ENCODE measurements around the gene SLC25A47.
"Not testable (repeated sequence)": the region's sequence is repeated elsewhere in the genome, so short reads cannot be mapped to it uniquely, and the experiment has no call there.

Gene SLC25A47

DNA sequence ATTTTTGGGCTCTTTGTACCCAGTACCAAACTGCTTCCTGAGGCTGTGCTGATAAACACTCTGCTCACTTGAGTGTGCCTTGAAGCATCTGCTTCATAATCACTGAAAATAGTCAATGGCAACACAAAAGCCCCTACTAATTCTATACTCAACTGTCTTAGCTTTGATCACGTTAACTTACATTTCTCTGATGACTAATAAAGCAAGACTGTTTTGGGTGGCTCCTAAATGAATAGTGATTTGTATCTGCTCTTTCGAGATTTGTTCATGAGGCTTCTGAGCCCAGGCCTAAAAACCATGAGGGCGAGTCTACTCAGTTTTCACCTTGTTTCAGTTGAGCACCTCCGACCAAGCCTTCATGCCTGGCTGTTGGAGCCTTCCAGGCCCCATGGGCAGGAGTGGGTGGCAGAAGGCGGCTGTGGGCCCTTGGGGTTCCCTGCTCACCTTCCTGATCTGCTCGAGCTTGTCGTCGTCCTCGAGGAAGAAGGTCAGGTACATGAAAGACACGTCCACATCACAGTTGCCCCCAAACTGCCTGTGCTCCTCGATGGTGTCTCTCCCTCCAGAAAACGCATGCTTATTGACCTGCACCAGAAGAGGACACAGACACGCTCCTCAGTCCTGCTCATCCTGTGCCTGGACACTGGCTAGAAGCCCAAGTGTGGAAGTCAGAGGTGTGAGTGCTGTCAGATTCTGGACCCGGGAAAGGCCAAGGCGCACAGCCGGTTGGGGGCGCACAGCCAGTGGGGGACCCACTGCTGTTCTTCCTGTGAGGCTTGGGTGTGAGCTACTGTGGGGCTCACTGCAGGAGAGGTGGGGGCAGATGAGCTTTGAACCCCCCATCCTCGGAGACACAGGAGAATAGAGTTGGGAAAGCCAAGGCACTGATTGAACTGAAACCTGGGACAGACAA is 13.7 kb downstream of the SLC25A47 start:
- FAIRE-seq (no peak), DNase-seq (ENCODE audit: insufficient read length, low spot score) (peak; percentile 5)
- TF ChIP-seq, protein P1, sequence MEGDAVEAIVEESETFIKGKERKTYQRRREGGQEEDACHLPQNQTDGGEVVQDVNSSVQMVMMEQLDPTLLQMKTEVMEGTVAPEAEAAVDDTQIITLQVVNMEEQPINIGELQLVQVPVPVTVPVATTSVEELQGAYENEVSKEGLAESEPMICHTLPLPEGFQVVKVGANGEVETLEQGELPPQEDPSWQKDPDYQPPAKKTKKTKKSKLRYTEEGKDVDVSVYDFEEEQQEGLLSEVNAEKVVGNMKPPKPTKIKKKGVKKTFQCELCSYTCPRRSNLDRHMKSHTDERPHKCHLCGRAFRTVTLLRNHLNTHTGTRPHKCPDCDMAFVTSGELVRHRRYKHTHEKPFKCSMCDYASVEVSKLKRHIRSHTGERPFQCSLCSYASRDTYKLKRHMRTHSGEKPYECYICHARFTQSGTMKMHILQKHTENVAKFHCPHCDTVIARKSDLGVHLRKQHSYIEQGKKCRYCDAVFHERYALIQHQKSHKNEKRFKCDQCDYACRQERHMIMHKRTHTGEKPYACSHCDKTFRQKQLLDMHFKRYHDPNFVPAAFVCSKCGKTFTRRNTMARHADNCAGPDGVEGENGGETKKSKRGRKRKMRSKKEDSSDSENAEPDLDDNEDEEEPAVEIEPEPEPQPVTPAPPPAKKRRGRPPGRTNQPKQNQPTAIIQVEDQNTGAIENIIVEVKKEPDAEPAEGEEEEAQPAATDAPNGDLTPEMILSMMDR (IDR thresholded peaks at IDR 0.05; ENCODE audit: insufficient read depth, missing control alignments) = no peak

DNA sequence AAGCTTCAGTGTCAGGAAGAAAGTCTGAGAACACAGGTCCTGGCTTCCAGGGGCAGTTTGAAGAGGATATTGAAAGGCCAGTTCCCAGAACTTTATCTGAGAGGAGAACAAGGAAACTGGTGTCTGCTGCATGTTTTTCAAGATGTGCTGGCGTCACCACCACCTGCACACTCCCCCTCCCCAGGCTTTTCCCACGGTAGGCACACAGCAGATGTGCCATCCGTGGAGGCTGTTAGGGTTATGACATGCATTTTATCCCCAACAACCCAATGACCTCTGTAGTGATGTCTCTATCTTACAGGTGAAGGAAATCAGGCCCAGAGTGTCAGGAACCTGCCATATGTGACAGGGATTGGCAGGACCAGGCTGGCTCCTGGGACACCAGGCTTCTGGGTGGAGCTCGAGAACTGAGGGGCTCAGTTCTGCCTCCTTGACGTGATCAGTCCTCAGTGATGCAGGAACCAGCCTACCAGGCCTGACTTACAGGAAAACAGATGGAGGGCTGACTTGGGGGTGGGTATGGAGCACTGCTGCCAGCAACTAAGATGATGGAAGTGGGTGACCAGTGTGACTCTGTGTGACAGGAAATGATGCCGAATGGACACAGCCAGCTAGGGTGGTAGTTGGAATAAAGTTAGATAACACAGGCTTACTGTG is 16.8 kb downstream of the SLC25A47 start:
- DNase-seq (ENCODE audit: insufficient read length, low spot score) (no peak), FAIRE-seq (no peak)
- TF ChIP-seq, protein P1 (IDR thresholded peaks at IDR 0.05; ENCODE audit: insufficient read depth, missing control alignments) = no peak

- no peak for DNase-seq (ENCODE audit: insufficient read length, low spot score)
- FAIRE-seq = no peak
- TF ChIP-seq, protein P1 (IDR thresholded peaks at IDR 0.05; ENCODE audit: insufficient read depth, missing control alignments) = no peak
These were observed 17.3 kb downstream of the SLC25A47 start for GRCh38 chr14:100340423-100340813.

DNA sequence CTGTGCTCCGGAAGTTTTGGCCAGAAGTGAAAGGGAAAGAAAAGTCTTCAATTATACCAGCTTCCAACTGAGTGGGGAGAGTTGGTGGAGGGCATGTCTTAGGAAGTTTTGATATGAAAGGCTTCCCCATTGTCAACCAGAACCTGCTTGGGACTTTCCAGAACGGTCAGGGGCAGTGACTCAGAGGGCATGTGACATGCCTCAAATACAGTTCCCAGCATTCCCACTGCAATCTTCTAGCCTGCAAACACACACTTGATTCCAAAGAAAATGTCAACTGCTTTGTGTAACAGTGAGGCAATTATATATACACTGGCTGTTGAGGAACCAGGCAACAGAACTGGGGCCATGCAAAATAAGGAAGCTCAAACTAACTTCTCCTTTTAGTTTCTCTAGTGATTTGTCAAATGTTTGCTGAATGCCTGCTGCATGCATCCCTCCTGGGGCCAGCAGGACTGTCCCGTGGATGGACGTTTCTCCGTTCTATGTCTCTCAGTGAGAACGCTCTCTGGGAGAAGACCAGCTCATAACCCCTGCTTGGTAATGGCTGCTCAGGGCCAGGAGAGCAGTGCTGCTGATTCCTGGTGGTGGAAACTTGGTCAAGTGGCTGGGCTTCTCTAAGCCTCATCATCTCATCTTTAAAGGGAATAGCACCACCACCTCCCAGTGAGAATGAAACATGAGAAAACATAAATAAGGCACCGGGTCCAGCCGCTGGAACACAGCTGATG is 18.3 kb downstream of the SLC25A47 start:
- TF ChIP-seq, protein P1 (IDR thresholded peaks at IDR 0.05; ENCODE audit: insufficient read depth, missing control alignments) = no peak
- DNase-seq (ENCODE audit: insufficient read length, low spot score) (no peak), FAIRE-seq (no peak)

DNA sequence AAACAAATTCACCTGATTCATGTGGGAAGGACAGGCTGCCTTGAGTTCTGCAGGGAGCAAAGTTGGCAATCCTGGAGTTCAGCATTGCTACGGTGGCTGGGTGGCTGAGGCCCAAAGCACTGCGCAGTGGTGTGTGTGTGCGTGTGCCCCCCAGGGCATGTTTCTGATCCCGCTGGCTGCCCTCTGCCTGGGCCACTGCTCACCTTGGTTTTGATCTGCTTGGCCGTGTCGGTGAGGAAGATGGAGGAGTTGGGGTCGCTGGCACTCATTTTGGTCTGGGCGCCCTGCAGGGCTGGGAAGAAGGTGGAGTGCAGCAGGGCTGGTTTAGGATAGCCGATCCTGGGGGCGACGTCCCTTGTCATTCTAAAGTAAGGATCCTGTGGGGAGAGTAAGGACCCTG is 19.1 kb downstream of the SLC25A47 start:
- TF ChIP-seq, protein P1 (IDR thresholded peaks at IDR 0.05; ENCODE audit: insufficient read depth, missing control alignments) = no peak
- no peak for DNase-seq (ENCODE audit: insufficient read length, low spot score)
- FAIRE-seq = no peak

DNA sequence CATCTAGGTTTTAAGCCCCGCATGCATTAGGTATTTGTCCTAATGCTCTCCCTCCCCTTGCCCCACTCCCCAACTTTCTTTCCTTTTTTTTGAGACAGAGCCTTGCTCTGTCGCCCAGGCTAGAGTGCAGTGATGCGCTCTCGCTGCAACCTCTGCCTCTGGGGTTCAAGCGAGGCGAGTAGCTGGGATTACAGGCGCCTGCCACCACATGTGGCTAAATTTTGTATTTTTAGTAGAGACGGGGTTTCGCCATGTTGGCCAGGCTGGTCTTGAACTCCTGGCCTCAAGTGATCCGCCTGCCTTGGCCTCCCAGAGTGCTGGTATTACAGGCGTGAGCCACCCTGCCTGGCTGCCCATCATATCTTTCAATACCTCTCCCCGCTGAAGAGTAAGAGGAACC is 19.7 kb downstream of the SLC25A47 start:
- FAIRE-seq; DNase-seq (ENCODE audit: insufficient read length, low spot score): not testable (repeated sequence)

DNA sequence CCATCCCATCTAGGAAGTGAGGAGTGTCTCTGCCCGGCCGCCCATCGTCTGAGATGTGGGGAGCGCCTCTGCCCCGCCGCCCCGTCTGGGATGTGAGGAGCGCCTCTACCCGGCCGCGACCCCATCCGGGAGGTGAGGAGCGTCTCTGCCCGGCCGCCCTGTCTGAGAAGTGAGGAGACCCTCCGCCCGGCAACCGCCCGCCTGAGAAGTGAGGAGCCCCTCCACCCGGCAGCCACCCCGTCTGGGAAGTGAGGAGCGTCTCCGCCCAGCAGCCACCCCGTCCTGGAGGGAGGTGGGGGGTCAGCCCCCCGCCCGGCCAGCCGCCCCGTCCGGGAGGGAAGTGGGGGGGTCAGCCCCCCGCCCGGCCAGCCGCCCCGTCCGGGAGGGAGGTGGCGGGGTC is 21.5 kb downstream of the SLC25A47 start:
- FAIRE-seq = not testable (repeated sequence)

More for the DNA sequence above, 21.5 kb downstream of the SLC25A47 start:
- not testable (repeated sequence) for DNase-seq (ENCODE audit: insufficient read length, low spot score)
